DMS53 (cell line): ENCODE measurements around the gene GPNMB.
"Not testable (repeated sequence)": the region's sequence is repeated elsewhere in the genome, so short reads cannot be mapped to it uniquely, and the experiment has no call there.

Experiments
- DNase-seq: peaks from one replicate; lab custom pipeline; 2025; lab: John Stamatoyannopoulos, UW

The GPNMB gene

GRCh38 chr7:23246555-23246954 lies at the start of gene GPNMB:
Gene GPNMB, plus strand, starts transcription at chr7:23246775. Its CDS starts 83 bp downstream, at chr7:23246858.
- peak; percentile 43 for DNase-seq

DNA sequence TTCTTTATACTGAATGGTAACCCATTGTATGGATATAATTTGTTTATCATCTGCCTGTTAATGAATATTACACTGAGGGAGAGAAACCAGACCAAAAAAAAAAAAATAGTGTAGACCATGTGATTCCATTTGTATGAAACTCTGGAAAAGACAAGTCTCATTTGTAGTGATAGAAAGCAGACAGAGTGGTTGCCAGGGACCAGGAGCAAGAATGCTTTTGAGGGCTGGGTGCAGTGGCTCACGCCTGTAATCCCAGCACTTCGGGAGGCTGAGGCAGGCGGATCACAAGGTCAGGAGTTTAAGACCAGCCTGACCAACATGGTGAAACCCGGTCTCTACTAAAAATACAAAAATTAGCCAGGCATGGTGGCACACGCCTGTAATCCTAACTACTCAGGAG lies 48.8 kb upstream of the GPNMB start:
- DNase-seq = not testable (repeated sequence)

DNA sequence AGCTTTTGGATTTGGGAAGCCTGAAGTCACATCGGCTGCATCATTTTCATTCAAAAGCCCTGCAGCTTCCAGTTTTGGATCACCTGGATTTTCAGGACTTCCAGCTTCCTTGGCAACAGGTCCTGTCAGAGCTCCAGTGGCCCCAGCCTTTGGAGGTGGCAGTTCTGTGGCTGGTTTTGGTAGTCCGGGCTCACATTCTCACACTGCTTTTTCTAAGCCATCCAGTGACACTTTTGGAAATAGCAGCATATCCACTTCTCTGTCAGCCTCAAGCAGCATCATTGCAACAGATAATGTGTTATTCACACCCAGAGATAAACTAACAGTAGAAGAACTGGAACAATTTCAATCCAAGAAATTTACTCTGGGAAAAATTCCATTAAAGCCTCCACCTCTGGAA lies 46.2 kb upstream of the GPNMB start:
- no peak for DNase-seq

DNA sequence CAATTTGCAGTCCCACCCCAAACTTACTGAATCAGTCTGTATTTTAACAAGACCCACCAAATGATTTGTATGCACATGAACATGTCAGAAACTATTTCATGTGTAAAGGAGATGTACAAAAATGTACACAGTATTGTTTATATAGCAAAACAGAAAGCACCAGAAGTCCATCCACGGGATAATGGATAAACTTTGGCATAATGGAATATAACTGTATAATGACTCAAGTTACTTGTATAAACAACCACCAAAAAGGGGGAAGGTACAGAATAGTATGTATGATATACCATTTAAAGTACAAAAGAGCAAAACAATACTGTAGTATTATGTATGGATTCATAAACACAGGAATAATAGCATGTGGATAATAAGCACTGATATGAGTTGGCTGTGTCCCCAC lies 42.3 kb upstream of the GPNMB start:
- DNase-seq = no peak

DNA sequence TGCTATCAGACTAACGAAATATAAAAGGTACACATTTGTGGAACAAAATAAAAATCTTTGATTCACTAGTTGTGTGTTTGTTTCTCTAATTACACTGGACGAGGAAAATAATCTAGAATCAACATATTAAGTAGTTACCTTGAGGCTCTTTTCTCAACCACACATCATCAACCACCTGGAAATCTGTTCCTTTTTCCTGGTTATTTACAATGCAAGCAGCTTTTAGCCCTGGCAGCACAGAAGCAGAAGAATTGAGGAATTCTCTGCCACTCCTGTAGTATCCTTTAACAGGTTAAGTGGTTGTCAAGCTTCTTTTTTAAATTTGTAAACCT lies 41.0 kb upstream of the GPNMB start:
- DNase-seq = peak; percentile 69

GRCh38 chr7:23205909-23206767 lies 40.4 kb upstream of the GPNMB start:
- peak; percentile 84 for DNase-seq

DNA sequence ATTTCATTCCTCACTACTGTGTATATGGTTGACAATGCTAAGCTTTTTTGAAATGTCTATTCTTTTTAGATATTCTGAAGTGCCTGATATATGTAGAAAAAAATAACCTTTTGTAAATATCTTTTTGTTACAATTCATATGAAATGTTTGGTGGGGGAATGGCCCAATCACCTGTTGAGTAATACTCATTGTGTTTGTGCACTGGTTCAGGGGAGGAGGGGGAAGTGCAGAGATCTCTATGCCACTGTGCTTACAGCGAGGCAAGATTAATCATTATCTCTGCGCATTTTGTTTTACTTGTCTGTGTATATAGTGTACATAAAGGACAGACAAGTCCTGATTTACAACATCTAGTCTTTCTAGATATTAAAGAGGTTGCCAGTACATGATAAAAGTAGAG lies 39.6 kb upstream of the GPNMB start:
- DNase-seq = peak; percentile 81

DNA sequence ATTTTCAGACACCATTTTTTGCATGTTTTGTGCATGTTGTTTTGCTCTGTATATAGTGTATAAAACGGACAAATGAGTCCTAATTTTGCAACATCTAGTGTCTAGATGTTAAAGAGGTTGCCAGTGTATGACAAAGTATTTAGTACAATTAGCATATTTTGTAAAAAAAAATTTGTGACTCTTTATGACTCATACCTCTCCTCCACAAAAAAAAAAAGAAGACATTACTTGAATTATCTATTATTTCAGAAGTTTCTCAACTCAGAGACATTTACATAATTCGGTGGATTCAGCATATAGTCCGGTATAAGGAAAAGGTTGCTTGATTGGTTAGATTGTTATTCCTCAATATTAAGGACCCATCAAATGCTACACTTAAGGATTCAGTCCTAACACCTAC lies 38.7 kb upstream of the GPNMB start:
- no peak for DNase-seq

DNA sequence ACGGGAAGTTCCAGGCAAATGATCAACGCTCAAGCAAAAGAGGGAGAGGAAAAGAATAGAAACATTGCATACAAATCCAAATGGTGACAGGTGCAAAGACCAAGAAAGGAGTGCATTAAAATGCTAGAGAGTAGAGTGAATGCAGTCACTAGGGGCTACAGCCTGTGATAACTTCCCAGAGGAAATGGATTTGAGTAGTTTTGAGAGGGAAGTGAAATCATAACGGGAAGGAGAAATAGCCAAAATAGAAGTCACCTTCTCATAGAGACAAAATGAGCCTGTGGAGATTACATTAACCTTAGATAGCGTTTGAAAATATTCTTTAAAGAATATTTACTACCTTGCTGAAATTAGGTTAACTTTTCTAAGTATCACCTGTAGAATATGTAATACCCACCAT lies 38.3 kb upstream of the GPNMB start:
- no peak for DNase-seq

- no peak for DNase-seq
These were observed 36.1 kb upstream of the GPNMB start for GRCh38 chr7:23210506-23210905.

DNA sequence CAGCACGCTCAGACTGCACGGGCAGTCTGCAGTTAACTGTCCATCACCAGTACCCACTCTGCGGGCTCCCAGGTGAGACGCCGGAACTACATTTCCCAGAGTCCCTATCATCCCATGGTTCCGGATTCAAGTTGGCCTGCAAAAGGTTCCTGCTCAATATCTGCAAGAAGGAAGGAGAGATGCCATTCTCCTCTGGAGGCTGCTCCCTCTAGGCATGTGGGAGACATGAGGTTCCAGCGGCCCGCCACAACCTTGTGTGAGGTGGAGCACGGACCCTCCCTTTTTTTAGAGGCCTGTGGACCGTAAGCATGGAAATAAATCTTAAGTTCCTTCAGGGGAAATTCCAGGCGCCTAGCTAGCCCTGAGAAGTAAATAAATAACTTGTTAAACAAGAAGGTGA lies 35.0 kb upstream of the GPNMB start:
- peak; percentile 72 for DNase-seq

- DNase-seq = no peak
These were observed 34.2 kb upstream of the GPNMB start for GRCh38 chr7:23212395-23212794.

- no peak for DNase-seq
These were observed 33.7 kb upstream of the GPNMB start for GRCh38 chr7:23212841-23213240.

- no peak for DNase-seq
These were observed 32.8 kb upstream of the GPNMB start for GRCh38 chr7:23213755-23214154.

- no peak for DNase-seq
These were observed 32.2 kb upstream of the GPNMB start for GRCh38 chr7:23214423-23214822.

DNA sequence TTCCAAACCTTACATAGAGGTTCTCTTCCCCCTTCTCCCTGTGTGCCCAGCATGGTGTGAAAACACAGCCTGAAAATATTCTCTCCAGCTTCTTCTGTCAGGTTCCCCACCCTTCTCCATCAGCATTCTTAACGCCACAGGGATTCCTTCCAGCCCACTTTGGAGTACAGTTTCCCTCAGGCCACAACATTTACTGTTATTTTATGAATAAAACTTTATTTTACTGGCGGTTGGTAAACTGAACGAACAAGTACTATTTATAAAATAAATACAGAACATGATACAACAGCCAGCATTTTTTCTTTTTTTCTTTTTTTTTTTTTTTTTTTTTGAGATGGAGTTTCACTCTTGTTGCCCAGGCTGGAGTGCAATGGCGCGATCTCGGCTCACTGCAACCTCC lies 31.6 kb upstream of the GPNMB start:
- DNase-seq = no peak

DNA sequence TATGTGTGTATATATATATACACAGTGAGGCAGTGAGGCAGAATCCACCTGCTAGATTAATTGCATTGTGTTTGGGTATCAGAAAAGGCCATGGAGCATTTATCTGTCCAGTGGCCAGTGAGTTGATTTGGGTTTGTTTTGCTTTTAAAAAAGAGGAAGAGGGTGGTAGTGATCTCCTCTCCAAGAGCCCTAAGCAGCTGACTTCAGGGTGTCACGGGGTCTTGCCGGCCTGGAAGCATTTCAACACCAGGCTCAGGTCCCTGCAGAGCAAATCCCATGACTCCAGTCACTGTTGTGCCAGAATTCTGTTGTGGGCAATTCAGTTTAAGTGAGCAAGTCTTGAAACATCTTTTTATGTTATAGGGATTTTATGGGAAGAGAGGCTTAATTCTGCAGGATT lies 30.6 kb upstream of the GPNMB start:
- no peak for DNase-seq

DNA sequence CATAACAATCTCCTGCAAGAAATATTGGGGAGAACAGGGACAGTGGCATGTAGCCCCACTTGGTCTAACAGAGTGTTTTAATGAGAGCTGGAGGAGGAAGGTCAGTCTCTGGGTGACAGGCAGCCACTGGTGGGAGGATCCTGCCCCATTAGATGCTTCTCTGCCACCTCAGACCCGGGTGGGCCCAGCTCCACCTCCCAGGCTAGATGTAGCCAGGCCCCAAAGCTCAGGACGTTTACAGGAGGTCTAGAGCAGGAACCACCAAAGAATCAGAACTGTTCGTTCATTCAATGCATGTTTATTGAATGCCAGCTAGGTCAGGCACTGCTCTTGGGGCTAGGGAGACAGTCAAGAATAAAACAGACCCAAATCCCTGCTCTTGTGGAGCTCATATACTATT lies 28.4 kb upstream of the GPNMB start:
- no peak for DNase-seq

GRCh38 chr7:23220690-23221305 lies 25.8 kb upstream of the GPNMB start:
- DNase-seq = no peak

GRCh38 chr7:23222439-23223030 lies 24.0 kb upstream of the GPNMB start:
- no peak for DNase-seq

DNA sequence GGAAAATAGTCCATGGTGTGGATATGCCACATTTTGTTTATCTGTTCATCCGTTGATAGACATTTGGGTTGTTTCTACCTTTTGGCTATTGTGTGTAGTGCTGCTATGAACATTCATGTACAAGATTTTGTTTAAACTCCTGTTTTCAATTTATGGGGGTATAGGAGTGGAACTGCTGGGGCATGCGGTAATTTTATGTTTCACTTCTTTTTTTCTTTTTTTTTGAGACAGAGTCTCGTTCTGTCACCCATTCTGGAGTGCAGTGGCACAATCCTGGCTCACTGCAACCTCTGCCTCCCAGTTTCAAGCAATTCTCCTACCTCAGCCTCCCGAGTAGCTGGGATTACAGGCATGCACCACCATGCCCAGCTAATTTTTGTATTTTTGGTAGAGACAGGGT lies 22.2 kb upstream of the GPNMB start:
- not testable (repeated sequence) for DNase-seq

GRCh38 chr7:23226844-23227450 lies 19.6 kb upstream of the GPNMB start:
- DNase-seq = no peak

DNA sequence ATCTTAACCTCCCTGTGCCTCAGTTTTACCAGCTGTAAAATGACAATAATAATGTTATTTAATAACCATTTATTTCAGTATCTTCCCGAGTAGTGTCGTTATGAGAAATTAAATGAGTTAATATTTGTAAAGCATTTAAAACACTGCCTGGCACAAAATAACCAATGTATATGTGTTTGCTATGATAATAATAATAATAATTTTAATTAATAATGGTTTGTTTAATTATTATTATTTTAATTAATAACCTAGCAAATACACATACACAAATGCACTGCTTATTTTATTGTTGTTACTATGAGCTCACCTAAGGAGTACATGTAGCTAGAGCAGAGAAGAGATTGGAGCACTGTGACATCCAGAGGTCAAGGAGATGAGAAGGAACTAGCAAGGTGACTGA lies 18.2 kb upstream of the GPNMB start:
- DNase-seq = no peak
